ENCODE results near the gene ENO1. TPM values are rescaled to one million over a fixed set of nuclear protein-coding genes. Genes with fewer than 3 reads are reported as not detected.

Gene ENO1
- total and polyA plus RNA-seq, 7 experiments from 2014 or later = 198 to 3,569 (median 434) TPM

GRCh38 chr1:8871539-8871935 is 6.9 kb downstream of the ENO1 start:
- no peaks in the 10 kb centered on the region for H3K27me3 ChIP-seq (ENCODE audit: control insufficient read depth in 2 of 2, insufficient read depth in 2 of 2, low read length in 2 of 2)
- no peak overlapping the region for H3K27ac ChIP-seq (ENCODE audit: low read depth, low read length)
- intact Hi-C loops (cut with micrococcal nuclease) = loop anchor here (1.0 to 10.0 kb wide), 2 partner anchors 134 to 953 kb away; partner anchors contain the start of gene CLSTN1 (in 1 of the 2)
- Mint-ChIP-seq H3K27ac (peak overlapping the region in 5 of 9 donors; percentile 25 to 73 (median 69)), H3K9me3 (no peaks in the 10 kb centered on the region), H3K27me3 (no peaks in the 10 kb centered on the region), H3K4me1 (peaks cover 30 to 87% (median 56%) of the 10 kb centered on the region in 7 donors), H3K36me3 (peaks cover 8 to 81% (median 34%) of the 10 kb centered on the region in 5 donors), H3K4me3 (peak overlapping the region in 1 of 10 donors; percentile 99)
- H3K4me3 ChIP-seq (ENCODE audit: low read length) = no peak overlapping the region
- ATAC-seq = peak; percentile 18
- ChIA-PET POLR2A (interaction anchor here (1.6 kb wide), 1 partner anchor 12 kb away, joined by 3 read pairs; no protein-coding TSS in a partner anchor), CTCF (interaction anchor here (1.4 to 2.1 kb wide), 2 partner anchors 9 to 133 kb away, joined by 4 to 6 read pairs; no protein-coding TSS in a partner anchor)
- peaks cover 48 to 82% (median 51%) of the 10 kb centered on the region in 3 experiments for H3K36me3 ChIP-seq (ENCODE audit: control insufficient read depth in 2 of 3, insufficient read depth in 3 of 3, low read length in 3 of 3)
- peaks cover 38% of the 10 kb centered on the region in 2 donors for H3K4me1 ChIP-seq (ENCODE audit: control insufficient read depth in 2 of 2, insufficient read depth in 2 of 2, low read length in 2 of 2)
- no peaks in the 10 kb centered on the region for H3K9me3 ChIP-seq (ENCODE audit: control insufficient read depth in 2 of 3, low read length in 3 of 3)
- no peak for DNase-seq

GRCh38 chr1:8870616-8871538 is 7.6 kb downstream of the ENO1 start:
- POLR2A ChIA-PET = interaction anchor here (1.6 kb wide), 1 partner anchor 12 kb away, joined by 3 read pairs; no protein-coding TSS in a partner anchor

GRCh38 chr1:8870103-8870502 is 8.4 kb downstream of the ENO1 start:
- intact Hi-C loops (cut with micrococcal nuclease) = loop anchor here in 1 of 2 donors (10.0 kb wide), 1 partner anchor 955 kb away; the partner anchor contains the start of gene CLSTN1
- peak overlapping the region in 3 of 9 donors; percentile 26 to 85 (median 31) for H3K27ac Mint-ChIP-seq
- ATAC-seq = no peak
- Histone ChIP-seq H3K9me3 (ENCODE audit: control insufficient read depth in 2 of 3, low read length in 3 of 3) (no peaks in the 10 kb centered on the region), H3K36me3 (ENCODE audit: control insufficient read depth in 2 of 3, insufficient read depth in 3 of 3, low read length in 3 of 3) (peaks cover 53 to 95% (median 62%) of the 10 kb centered on the region in 3 experiments), H3K27me3 (ENCODE audit: control insufficient read depth in 2 of 2, insufficient read depth in 2 of 2, low read length in 2 of 2) (no peaks in the 10 kb centered on the region), H3K4me3 (ENCODE audit: low read length) (no peak overlapping the region), H3K27ac (ENCODE audit: low read depth, low read length) (no peak overlapping the region), H3K4me1 (ENCODE audit: control insufficient read depth in 2 of 2, insufficient read depth in 2 of 2, low read length in 2 of 2) (peaks cover 23 to 27% of the 10 kb centered on the region in 2 donors)
- DNase-seq = no peak
- peaks cover 8 to 71% (median 33%) of the 10 kb centered on the region in 5 donors for H3K36me3 Mint-ChIP-seq
- no peaks in the 10 kb centered on the region for H3K27me3 Mint-ChIP-seq
- H3K4me3 Mint-ChIP-seq = peak overlapping the region in 1 of 10 donors; percentile 41
- ChIA-PET POLR2A (no interaction called here), CTCF (interaction anchor here (0.6 to 1.0 kb wide), 2 partner anchors 11 to 42 kb away, joined by 3 read pairs; no protein-coding TSS in a partner anchor)
- H3K9me3 Mint-ChIP-seq = no peaks in the 10 kb centered on the region
- peaks cover 21 to 78% (median 42%) of the 10 kb centered on the region in 7 donors for H3K4me1 Mint-ChIP-seq

More at GRCh38 chr1:8870616-8871538, 7.6 kb downstream of the ENO1 start:
- ATAC-seq = peak; percentile 38
- H3K36me3 Mint-ChIP-seq = peaks cover 8 to 77% (median 36%) of the 10 kb centered on the region in 5 donors
- CTCF ChIA-PET = interaction anchor here (0.6 to 2.1 kb wide), 4 partner anchors 9 to 134 kb away, joined by 3 to 6 read pairs (median 4); no protein-coding TSS in a partner anchor
- intact Hi-C loops (cut with micrococcal nuclease) = loop anchor here (1.0 to 10.0 kb wide), 2 partner anchors 134 to 954 kb away; partner anchors contain the start of gene CLSTN1 (in 1 of the 2)
- no peaks in the 10 kb centered on the region for H3K27me3 ChIP-seq (ENCODE audit: control insufficient read depth in 2 of 2, insufficient read depth in 2 of 2, low read length in 2 of 2)
- peaks cover 29 to 85% (median 50%) of the 10 kb centered on the region in 7 donors for H3K4me1 Mint-ChIP-seq
- peak overlapping the region in 1 of 10 donors; percentile 99 for H3K4me3 Mint-ChIP-seq
- no peaks in the 10 kb centered on the region for H3K9me3 ChIP-seq (ENCODE audit: control insufficient read depth in 2 of 3, low read length in 3 of 3)
- no peak for DNase-seq
- no peak overlapping the region for H3K4me3 ChIP-seq (ENCODE audit: low read length)
- peak overlapping the region in 5 of 9 donors; percentile 25 to 85 (median 55) for H3K27ac Mint-ChIP-seq
- no peaks in the 10 kb centered on the region for H3K27me3 Mint-ChIP-seq
- peaks cover 48 to 87% (median 55%) of the 10 kb centered on the region in 3 experiments for H3K36me3 ChIP-seq (ENCODE audit: control insufficient read depth in 2 of 3, insufficient read depth in 3 of 3, low read length in 3 of 3)
- no peaks in the 10 kb centered on the region for H3K9me3 Mint-ChIP-seq
- H3K4me1 ChIP-seq (ENCODE audit: control insufficient read depth in 2 of 2, insufficient read depth in 2 of 2, low read length in 2 of 2) = peaks cover 31 to 35% of the 10 kb centered on the region in 2 donors
- no peak overlapping the region for H3K27ac ChIP-seq (ENCODE audit: low read depth, low read length)

- no peak overlapping the region for H3K27ac ChIP-seq (ENCODE audit: low read depth, low read length)
- no peaks in the 10 kb centered on the region for H3K9me3 ChIP-seq (ENCODE audit: control insufficient read depth in 2 of 3, low read length in 3 of 3)
- H3K27me3 ChIP-seq (ENCODE audit: control insufficient read depth in 2 of 2, insufficient read depth in 2 of 2, low read length in 2 of 2) = no peaks in the 10 kb centered on the region
- H3K4me3 Mint-ChIP-seq = peak overlapping the region in 2 of 10 donors; percentile 25 to 47
- no peak overlapping the region for H3K4me3 ChIP-seq (ENCODE audit: low read length)
- peaks cover 8 to 78% (median 25%) of the 10 kb centered on the region in 5 donors for H3K36me3 Mint-ChIP-seq
- POLR2A ChIA-PET = interaction anchor here (0.6 to 2.2 kb wide), 3 partner anchors 10 to 344 kb away, joined by 3 to 14 read pairs (median 7); partner anchors contain the start of gene ENO1
- intact Hi-C loops (cut with micrococcal nuclease) = no loop called here
- no peak for ATAC-seq
- CTCF ChIA-PET = interaction anchor here (1.1 to 1.3 kb wide), 2 partner anchors 137 kb away, joined by 3 to 5 read pairs; no protein-coding TSS in a partner anchor
- H3K4me1 Mint-ChIP-seq = peaks cover 11 to 73% (median 25%) of the 10 kb centered on the region in 7 donors
- no peaks in the 10 kb centered on the region for H3K27me3 Mint-ChIP-seq
- DNase-seq = no peak
- H3K27ac Mint-ChIP-seq = peak overlapping the region in 4 of 9 donors; percentile 38 to 60 (median 46)
- no peaks in the 10 kb centered on the region for H3K9me3 Mint-ChIP-seq
- peaks cover 6 to 8% of the 10 kb centered on the region in 2 donors for H3K4me1 ChIP-seq (ENCODE audit: control insufficient read depth in 2 of 2, insufficient read depth in 2 of 2, low read length in 2 of 2)
- H3K36me3 ChIP-seq (ENCODE audit: control insufficient read depth in 2 of 3, insufficient read depth in 3 of 3, low read length in 3 of 3) = peaks cover 62 to 98% (median 75%) of the 10 kb centered on the region in 3 experiments
Observed at GRCh38 chr1:8867878-8868567, 10.5 kb downstream of the ENO1 start.

- no peak overlapping the region for H3K27ac ChIP-seq (ENCODE audit: low read depth, low read length)
- H3K27me3 ChIP-seq (ENCODE audit: control insufficient read depth in 2 of 2, insufficient read depth in 2 of 2, low read length in 2 of 2) = no peaks in the 10 kb centered on the region
- no peak overlapping the region for H3K4me3 ChIP-seq (ENCODE audit: low read length)
- no peaks in the 10 kb centered on the region for H3K9me3 Mint-ChIP-seq
- ATAC-seq = no peak
- DNase-seq = no peak
- ChIA-PET CTCF (interaction anchor here (1.1 to 2.2 kb wide), 3 partner anchors 138 to 1035 kb away, joined by 3 to 10 read pairs (median 5); no protein-coding TSS in a partner anchor), POLR2A (interaction anchor here (0.6 to 2.2 kb wide), 2 partner anchors 11 to 343 kb away, joined by 3 to 14 read pairs; partner anchors contain the start of gene ENO1)
- H3K4me1 Mint-ChIP-seq = peaks cover 6 to 71% (median 19%) of the 10 kb centered on the region in 7 donors
- H3K36me3 Mint-ChIP-seq = peaks cover 8 to 77% (median 25%) of the 10 kb centered on the region in 5 donors
- H3K9me3 ChIP-seq (ENCODE audit: control insufficient read depth in 2 of 3, low read length in 3 of 3) = no peaks in the 10 kb centered on the region
- peak overlapping the region in 1 of 10 donors; percentile 47 for H3K4me3 Mint-ChIP-seq
- no peaks in the 10 kb centered on the region for H3K27me3 Mint-ChIP-seq
- peaks cover 0 to 5% of the 10 kb centered on the region in 2 donors for H3K4me1 ChIP-seq (ENCODE audit: control insufficient read depth in 2 of 2, insufficient read depth in 2 of 2, low read length in 2 of 2)
- intact Hi-C loops (cut with micrococcal nuclease) = loop anchor here in 1 of 2 donors (1.0 kb wide), 1 partner anchor 10 kb away; no protein-coding TSS in a partner anchor
- H3K27ac Mint-ChIP-seq = peak overlapping the region in 3 of 9 donors; percentile 47 to 79 (median 65)
- H3K36me3 ChIP-seq (ENCODE audit: control insufficient read depth in 2 of 3, insufficient read depth in 3 of 3, low read length in 3 of 3) = peaks cover 65 to 98% (median 77%) of the 10 kb centered on the region in 3 experiments
Observed at GRCh38 chr1:8866792-8867415, 11.6 kb downstream of the ENO1 start.

Data from naive thymus-derived CD4-positive, alpha-beta T cell (primary cell).